Measurements from ENCODE around the gene UMODL1.

The UMODL1 gene

DNA sequence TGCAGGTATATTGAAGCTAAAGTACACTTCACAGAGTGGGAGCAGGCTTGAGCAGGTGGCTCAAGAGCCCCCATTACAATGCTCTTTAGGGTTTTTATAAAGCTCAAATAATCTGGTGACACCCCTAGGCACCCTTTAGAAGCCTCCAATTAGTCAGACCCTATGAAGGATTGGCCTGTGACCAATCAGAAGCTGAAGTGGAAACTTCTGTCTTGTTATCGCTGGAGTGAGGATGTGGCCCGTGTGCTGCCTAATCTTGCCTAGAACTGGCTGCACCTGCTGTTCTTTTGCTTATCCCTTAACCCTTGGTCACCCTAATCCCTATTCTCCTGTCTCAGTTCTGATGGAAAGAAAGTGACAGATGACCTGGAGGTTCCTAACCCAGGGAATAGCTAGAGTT is 77.0 kb downstream of the UMODL1 start:
- DNase-seq (ENCODE audit: low read depth, low spot score): no peak

DNA sequence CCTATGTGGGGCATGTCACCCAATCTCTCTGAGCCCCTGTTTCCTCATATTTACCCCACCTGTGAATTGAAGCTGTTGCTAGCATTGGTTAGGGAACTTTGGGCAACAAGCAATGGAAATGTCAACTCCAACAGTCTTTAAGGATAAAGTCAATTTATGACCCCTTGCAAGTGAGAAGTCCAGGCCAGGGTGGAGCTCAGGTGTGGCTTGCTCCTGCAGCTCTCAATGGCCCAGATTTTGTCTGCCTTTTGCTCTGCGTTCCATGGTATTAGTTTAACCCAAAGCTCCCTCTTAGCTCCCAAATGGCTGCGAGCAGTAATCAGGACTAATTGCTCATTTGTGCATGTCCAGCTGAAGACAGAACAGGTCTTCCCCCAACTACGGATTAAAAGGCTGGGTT is 77.5 kb downstream of the UMODL1 start:
- no peak for DNase-seq (ENCODE audit: low read depth, low spot score)

DNA sequence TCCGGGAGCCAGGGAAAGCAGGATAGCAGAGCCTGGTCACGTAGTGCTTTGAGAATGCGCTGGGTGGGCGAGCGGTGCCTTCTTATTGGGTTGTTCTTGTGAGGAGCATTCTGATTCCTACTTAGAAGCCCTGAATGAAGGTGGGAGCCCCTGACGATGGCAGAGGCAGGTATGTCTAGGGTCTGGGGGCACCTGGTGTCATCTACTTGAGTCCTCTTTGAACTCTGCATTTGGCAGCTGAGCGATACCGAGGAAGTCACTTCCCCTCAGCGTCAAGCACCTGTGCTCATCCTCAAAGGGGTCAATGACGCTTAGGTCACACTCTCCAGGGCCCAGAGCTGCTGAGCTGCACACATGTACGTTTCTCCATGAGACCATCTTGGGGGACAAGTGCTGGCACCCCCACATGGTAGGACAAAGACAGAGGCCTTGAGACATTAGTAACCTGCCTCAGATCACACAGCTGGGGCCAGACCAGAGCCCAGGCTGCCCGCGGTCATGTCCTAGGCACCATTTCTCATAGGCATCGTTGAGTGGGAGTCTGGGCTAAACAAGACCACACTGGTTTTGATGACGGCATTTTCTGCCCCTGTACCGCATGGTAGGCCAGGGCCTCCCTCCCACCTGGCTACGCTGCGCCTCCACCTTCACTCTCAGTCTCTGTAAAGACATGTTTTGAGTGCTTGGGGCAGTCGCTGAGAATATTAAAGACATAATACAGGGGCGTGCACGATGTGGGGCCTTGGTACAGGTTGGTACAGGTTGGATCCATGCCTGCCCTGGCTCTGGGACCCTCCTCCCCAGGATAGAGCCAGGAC is 78.7 kb downstream of the UMODL1 start:
- DNase-seq (ENCODE audit: low read depth, low spot score): no peak

DNA sequence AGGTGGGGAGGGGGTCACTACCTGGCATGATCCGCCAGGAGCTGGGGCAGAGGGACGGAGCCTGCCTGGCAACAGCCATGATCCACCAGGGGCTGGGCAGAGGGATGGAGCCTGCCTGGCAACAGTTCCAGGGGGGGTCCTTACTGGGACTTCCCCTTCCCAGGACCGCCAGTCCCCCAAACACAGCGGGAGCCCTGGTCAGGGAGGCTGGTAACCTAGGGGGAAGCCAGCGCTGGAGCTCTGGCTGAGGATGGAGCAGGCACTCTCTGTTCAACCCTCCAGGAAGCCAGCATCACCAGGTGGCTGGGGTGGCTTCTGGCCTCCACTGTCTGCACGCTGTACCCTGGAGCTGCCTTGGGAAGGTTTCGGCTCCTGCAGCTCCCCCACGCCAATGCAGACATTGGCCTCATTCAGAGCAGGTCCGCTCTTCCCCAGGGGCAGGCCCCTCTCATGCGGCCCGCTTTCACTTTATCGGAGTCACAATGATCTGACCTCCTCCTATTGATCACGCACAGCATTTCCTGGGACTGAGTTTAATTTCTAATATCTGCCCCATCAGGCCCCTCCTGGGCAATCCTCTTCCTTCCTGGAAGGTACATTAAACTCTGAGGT is 79.5 kb downstream of the UMODL1 start:
- no peak for DNase-seq (ENCODE audit: low read depth, low spot score)

DNA sequence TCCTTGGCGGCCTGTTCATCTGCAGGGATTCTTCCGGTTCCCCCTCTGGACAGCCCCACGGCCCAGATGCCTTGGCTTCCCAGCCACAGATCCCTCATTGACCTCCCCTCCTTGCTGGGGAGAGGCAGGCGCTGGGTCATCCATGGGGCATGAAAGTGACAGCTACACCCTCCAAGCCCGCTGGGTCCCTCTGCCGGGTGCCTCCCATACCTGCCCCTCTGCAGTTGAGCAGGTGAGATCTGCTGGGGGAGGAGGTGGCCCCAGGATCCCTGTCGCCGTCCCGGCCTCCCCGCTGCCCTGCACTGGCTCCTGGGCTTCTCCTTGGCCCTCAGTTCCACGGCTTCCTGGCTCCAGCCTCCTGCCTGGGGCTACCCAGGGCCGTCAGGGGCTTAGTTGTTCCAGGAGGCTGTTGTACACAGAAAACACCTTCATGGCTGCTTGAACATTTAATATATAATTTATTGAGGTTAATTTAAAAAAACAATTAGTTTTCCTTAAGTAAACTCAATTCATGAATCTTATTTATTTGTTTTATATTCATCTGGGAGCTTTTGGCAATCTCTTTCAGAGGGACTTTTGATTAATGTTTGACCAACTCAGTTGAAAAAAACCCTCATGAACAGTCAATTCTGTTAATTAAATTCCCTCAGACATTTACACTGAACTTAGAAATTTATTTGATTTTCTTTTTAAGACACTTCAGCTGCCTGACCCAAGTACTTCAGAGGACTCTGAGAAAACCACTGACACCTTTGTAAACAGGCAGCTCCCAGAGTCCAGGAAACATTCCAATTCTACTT is 80.2 kb downstream of the UMODL1 start:
- DNase-seq (ENCODE audit: low read depth, low spot score): no peak

DNA sequence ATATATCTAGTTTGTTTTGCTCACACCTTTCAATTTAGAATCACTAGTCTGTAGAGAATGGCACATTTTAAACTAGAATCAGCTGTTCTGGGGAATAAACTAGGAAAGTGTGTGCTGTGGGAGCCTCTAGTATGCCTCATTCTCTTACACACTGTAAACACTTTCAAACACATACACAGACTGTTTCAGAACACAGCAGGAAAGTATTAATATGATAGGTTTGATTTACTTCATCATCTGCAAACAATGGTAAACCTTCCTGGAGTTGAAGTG is 80.8 kb downstream of the UMODL1 start:
- DNase-seq (ENCODE audit: low read depth, low spot score): no peak

DNA sequence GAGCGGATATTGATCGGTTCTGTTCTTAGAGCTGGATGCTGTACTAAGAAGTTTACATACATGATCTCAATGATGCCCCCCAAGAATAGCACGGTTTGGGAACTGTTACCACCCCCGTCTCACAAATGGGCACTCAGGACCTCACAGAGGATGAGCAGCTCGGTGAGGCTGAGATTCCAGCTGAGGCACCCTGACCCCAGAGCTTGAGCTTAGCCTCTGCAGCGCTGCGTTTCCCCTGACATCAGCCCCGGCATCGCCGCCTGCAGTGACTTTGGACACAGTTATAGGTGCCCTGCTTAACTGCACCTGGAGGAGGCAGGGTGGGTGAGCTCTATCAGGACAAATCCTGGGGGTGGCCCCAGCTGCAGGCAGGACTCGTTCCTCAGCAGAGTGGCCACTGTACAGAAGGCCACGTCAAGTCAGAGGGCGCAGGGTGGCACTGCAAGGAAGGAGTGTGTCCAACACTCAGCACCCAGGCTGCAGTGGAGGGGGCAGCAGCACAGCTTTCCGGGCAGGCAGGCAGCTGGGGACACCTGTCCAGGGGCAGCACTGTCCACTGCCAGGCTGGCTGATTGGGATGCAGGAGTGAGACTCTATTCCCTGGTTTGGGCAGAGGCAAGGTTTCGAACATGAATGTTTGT is 82.0 kb downstream of the UMODL1 start:
- no peak for DNase-seq (ENCODE audit: low read depth, low spot score)

DNA sequence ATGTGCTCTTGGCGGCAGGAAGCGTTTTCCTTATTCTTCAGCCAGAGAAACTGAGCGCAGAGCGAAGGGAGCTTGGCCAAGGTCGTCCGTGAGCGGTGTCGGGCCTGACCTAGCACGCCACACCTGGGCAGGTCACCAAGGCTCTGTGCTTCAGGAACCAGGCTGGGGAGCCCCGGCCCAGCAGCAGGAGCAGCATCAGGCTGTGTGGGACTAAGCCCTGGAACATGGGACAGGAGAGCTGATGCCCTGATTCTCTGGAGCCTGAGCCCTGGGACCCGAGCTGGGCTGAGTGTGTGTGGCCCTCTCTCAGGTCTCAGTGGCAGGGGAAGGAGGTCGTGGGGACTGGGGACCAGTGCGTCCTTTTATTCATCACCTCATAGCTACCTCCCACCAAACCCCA is 82.6 kb downstream of the UMODL1 start:
- DNase-seq (ENCODE audit: low read depth, low spot score): no peak

DNA sequence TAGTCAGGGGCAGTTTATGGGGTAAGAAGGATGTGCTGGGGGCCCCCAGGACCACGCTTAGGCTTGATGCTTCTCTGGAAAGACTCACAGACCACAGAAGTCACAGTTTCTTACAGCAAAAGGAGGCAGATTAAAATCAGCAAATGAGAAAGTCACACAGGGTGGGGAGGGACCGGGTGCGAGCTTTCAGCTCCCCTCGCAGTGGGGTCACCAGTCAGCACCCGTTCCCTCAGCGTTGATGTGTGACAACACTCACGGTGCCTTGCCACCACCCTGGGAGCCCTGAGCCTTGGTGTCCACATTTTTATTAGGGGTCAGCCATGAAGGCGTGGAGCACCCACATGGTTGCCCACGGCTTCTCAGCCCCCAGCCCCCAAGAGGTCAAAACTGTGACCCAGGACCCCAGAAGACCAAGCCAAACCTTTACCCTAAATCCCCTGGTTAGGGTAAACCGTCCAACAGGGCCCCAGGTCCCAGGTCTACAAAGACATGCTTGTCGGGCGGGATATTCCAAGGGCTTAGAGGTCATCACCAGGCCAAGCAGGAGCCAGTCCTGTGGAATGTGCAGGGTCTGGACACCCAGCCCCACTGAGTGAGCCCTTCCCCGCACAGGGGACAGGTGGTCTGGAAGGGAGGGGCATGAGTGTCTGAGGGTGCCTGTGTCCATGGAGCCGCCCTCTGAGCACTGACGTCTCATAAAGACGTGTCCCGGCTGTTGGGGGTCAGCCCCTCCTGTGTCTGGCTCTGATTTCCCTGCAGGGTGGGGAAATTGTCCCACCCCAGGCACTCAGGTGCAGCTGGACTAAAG is 83.3 kb downstream of the UMODL1 start:
- no peak for DNase-seq (ENCODE audit: low read depth, low spot score)

DNA sequence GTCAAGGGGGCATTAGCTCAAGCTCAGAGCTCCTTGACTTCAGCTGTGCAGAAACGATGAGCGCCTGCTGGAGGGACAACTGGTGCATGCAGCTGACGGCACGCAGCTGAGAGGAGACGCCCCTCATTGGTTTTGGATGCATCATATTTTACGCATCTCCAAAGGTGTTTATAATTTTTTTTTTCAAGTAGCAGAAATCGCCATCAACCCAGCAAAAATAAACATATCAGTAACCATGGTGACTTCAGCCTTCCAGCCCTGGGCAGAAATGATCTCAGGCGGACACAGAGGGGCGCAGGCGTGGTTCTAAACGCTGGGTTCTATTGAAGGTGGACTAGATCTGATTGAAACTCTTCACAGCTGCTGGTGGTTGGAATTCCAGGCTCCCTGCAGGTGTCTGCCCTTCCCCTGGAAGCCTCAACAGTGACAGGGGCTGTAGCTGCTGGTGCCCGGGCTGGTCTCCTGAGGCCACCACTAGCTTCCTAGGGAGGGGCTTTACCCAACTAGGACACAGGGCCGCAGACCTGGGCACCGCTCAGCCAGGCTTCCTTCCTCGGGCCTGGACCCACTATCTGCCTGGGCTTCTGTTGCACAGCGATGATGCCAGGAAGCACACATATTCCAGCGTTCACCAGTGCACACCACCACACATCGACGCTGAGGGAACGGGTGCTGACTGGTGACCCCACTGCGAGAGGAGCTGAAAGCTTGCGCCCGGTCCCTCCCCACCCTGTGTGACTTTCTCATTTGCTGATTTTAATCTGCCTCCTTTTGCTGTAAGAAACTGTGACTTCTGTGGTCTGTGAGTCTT is 84.1 kb downstream of the UMODL1 start:
- no peak for DNase-seq (ENCODE audit: low read depth, low spot score)

DNA sequence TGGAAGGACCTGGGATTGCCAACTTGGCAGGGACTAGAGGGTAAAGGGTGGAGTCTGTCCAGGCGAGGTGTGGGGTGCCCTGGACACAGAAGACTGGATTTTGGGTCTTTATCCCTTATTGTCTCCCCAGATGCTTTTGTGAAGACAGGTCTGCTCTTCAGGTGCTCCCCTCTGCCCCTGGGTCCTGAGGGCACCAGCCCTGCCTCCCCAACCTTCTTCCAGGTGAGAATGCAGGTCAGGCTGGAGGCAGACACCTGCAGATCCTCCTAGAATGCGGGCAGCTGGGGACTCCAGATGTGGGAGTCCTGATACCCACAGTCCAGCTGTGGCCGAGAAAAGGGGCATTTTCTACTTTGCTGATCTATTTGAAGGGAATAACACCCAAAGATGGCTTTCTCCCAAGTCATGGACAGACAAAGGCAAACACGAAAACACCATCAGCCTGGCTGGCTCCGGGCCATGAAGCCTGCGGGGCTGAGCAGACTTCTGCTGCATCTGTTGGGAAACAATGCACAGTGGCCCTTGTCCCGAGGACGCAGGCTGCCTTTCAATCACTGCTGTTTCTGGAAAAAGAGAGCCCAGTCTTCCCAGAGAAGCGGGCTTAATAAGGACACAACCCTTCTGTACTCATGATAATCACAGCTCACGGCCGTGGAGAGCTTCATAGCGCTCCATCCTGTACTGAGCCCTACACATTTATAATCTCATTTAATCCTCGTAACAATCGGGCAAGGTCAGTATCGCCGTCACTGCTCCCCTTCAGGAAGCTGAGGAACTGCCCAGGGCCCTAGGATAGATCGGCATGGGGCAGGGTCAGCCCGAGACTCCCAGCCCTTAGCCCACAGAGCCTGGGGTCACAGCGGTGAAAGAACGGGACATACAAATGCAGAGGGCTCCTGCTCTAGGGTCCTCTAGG is 85.8 kb downstream of the UMODL1 start:
- no peak for DNase-seq (ENCODE audit: low read depth, low spot score)

DNA sequence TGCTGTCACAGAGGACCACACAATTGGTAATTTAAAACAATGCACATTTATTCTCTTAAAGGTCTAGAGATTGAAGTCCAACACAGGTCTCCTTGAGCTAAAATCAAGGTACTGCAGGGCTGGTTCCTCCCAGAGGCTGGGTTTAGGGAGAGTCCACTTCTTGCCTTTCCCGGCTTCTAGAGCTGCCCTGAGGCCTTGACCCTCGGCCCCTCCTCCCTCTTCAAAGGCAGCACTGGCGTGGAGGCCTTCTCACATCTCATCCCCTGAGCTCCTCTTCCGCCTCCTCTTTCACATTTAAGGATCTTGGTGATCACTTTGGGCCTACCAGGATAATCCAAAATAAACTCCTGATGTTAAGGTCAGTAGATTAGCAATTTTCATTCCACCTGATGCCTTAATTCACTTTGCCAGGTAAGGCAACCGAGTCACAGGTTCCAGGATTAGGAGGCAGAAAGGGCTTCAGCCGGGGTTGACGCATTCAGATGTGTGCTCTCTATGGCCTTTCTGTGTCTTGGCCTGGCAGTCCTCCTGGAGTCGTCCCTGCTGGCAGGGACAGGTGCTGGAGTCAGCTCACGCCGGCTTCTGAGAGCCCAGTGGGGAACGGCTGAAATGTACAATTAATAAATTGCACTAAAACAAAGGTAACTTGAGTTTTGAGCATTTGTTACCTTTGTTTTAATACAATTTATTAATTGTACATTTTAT is 86.6 kb downstream of the UMODL1 start:
- DNase-seq (ENCODE audit: low read depth, low spot score): no peak

DNA sequence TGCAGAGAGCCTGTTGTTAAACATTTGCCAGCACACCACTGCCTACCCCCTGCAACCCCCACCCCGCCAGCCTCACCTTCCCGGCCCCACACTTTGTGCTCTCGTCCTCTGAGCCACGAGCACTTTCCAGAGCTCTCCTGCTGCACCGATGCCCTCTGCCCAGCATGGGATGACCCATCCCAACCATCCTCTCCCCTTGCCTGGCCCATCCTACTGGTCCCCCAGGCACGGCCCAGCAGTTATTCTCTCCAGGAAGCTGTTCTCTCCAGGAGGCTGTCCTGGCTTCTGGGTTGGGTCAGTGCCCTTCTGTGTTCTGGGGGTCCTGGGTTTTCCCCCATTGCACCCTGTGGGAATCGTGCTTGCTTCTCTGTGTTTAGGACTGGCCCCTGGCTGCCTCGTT is 87.7 kb downstream of the UMODL1 start:
- DNase-seq (ENCODE audit: low read depth, low spot score): no peak

DNA sequence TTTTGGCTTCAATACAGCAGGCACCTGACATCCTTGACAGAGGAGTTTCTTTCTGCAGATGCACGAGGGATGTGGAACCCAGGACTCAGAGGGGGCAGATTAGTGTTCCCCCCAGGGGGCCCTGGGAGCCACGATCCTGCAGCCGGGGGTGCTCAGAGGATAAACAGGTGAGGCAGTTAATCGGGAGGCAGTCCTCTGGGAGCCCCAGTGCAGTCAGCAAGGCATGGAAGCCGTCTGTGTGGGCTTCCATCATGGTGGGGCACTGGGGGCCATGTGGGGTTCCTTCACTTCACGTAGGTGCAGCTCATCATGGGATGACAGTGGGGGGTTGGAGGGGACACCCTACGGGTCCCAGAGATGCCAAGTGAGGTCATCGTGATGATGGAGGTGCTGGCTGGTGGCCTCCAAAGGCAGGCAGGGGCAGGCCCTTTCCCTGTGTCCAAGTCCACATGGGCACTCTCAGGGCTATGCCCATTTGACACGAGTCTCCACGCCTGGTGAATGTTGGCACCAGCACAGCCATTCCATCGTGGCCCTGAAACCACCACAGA is 88.5 kb downstream of the UMODL1 start:
- DNase-seq (ENCODE audit: low read depth, low spot score): no peak

DNA sequence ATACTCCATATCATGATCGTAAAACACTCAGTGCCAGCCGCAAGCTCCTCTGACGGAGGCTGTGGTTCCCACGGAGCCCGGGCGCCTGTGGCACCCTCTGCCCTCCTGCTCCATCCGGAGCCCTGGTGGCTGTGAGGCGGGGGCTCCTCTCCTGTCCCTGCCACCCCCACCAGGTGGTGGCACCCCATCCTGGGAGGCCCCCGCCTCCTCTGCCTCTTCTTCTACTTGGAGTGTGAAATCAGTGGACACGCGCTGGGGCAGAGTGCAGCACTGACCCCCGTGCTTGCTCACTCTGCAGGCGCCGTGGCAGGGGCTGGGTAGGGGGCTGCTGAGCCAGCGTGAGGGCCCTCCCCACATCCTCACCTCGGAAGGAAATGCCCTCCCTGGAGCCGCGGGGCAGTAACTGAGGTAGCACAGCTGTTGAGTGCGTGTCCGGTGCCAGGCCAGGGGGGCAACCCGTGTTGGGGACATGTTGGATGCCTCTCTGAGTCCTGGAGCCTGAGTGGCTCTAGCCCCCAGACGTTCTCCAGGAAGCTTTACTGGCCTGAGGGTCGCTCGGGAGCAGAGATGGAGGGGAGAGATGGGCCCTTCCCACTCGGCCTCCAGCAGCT is 89.1 kb downstream of the UMODL1 start:
- no peak for DNase-seq (ENCODE audit: low read depth, low spot score)

DNA sequence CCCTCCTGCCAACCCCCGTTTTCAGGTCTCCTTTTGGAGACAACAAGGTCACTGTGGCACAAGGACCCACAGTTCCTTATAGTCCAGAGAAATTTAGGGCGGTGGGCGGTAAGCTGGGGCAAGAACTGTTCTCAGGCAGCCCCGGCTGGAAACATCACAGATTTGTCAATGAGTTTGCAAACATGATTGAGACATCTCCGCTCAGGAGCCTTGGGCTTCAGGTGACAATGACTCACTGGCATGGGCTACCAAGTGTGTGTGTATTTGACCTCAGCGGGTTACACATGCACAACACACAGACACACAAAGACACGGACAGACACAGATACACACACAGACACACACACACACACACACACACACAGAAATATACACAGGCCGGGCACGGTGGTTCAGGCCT is 89.6 kb downstream of the UMODL1 start:
- DNase-seq (ENCODE audit: low read depth, low spot score): no peak

DNA sequence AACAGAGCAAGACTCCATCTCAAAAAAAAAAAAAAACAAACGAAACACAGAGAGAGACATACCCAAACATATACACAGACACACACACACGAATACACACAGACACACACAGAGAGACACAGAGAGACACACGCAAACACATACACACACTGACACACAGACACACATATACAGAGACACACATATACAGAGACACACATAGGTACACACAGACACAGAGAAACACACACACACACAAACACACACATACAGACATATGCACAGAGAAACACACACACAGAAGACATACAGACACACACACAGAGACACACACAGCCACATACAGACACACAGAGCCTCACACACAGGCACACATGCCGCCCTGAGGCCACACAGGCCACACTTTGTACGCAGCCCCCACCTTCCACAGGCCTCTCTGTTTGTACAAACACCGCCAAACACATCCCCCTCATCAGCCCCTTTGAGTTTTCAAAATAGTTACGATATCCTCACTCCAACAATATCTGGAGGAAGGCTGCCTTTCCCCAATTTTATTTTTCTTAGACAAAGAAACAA is 90.4 kb downstream of the UMODL1 start:
- DNase-seq (ENCODE audit: low read depth, low spot score): no peak

Data from activated CD4-positive, CD25-positive, alpha-beta regulatory T cell treated with anti-CD3 and anti-CD28 coated beads, Interleukin-2, amount 50 U/mL, for 16 hours (primary cell).